ENCODE measurements around the gene BCL11B.

BCL11B gene

GRCh38 chr14:99136401-99136800 is 135.6 kb downstream of the BCL11B start:
- no peak overlapping the region for H3K27ac ChIP-seq (ENCODE audit: low read depth, low read length)
- H3K9ac ChIP-seq (ENCODE audit: low read length), result no peak overlapping the region
- no peaks in the 10 kb centered on the region for H3K36me3 ChIP-seq (ENCODE audit: control insufficient read depth, insufficient read depth, low read length)
- H3K4me1 ChIP-seq (ENCODE audit: control insufficient read depth, insufficient read depth, low read length), result no peaks in the 10 kb centered on the region
- H3K4me3 ChIP-seq (ENCODE audit: low read length), result no peak overlapping the region
- H3K27me3 ChIP-seq (ENCODE audit: control insufficient read depth, insufficient read depth, low read length), result no peaks in the 10 kb centered on the region

GRCh38 chr14:99136047-99136400 is 136.0 kb downstream of the BCL11B start:
- no peak overlapping the region for H3K4me3 ChIP-seq (ENCODE audit: low read length)
- no peaks in the 10 kb centered on the region for H3K36me3 ChIP-seq (ENCODE audit: control insufficient read depth, insufficient read depth, low read length)
- H3K9ac ChIP-seq (ENCODE audit: low read length), result no peak overlapping the region
- H3K27ac ChIP-seq (ENCODE audit: low read depth, low read length), result no peak overlapping the region
- no peaks in the 10 kb centered on the region for H3K4me1 ChIP-seq (ENCODE audit: control insufficient read depth, insufficient read depth, low read length)
- H3K27me3 ChIP-seq (ENCODE audit: control insufficient read depth, insufficient read depth, low read length), result no peaks in the 10 kb centered on the region

- Histone ChIP-seq H3K4me1 (ENCODE audit: control insufficient read depth, insufficient read depth, low read length) (no peaks in the 10 kb centered on the region), H3K4me3 (ENCODE audit: low read length) (no peak overlapping the region), H3K27ac (ENCODE audit: low read depth, low read length) (no peak overlapping the region), H3K9ac (ENCODE audit: low read length) (no peak overlapping the region), H3K36me3 (ENCODE audit: control insufficient read depth, insufficient read depth, low read length) (no peaks in the 10 kb centered on the region), H3K27me3 (ENCODE audit: control insufficient read depth, insufficient read depth, low read length) (no peaks in the 10 kb centered on the region)
Observed at GRCh38 chr14:99134516-99135046, 137.4 kb downstream of the BCL11B start.

- Histone ChIP-seq H3K4me3 (ENCODE audit: low read length) (no peak overlapping the region), H3K9ac (ENCODE audit: low read length) (no peak overlapping the region), H3K27ac (ENCODE audit: low read depth, low read length) (no peak overlapping the region), H3K36me3 (ENCODE audit: control insufficient read depth, insufficient read depth, low read length) (no peaks in the 10 kb centered on the region), H3K4me1 (ENCODE audit: control insufficient read depth, insufficient read depth, low read length) (no peaks in the 10 kb centered on the region), H3K27me3 (ENCODE audit: control insufficient read depth, insufficient read depth, low read length) (no peaks in the 10 kb centered on the region)
Observed at GRCh38 chr14:99133636-99134515, 138.1 kb downstream of the BCL11B start.

- Histone ChIP-seq H3K4me3 (ENCODE audit: low read length) (no peak overlapping the region), H3K27me3 (ENCODE audit: control insufficient read depth, insufficient read depth, low read length) (no peaks in the 10 kb centered on the region), H3K27ac (ENCODE audit: low read depth, low read length) (no peak overlapping the region), H3K9ac (ENCODE audit: low read length) (no peak overlapping the region), H3K4me1 (ENCODE audit: control insufficient read depth, insufficient read depth, low read length) (no peaks in the 10 kb centered on the region), H3K36me3 (ENCODE audit: control insufficient read depth, insufficient read depth, low read length) (no peaks in the 10 kb centered on the region)
Observed at GRCh38 chr14:99132821-99133635, 139.0 kb downstream of the BCL11B start.

GRCh38 chr14:99131632-99132271 is 140.2 kb downstream of the BCL11B start:
- Histone ChIP-seq H3K27me3 (ENCODE audit: control insufficient read depth, insufficient read depth, low read length) (no peaks in the 10 kb centered on the region), H3K4me1 (ENCODE audit: control insufficient read depth, insufficient read depth, low read length) (no peaks in the 10 kb centered on the region), H3K36me3 (ENCODE audit: control insufficient read depth, insufficient read depth, low read length) (no peaks in the 10 kb centered on the region), H3K27ac (ENCODE audit: low read depth, low read length) (no peak overlapping the region), H3K4me3 (ENCODE audit: low read length) (no peak overlapping the region), H3K9ac (ENCODE audit: low read length) (no peak overlapping the region)

- Histone ChIP-seq H3K27ac (ENCODE audit: low read depth, low read length) (no peak overlapping the region), H3K4me3 (ENCODE audit: low read length) (no peak overlapping the region), H3K4me1 (ENCODE audit: control insufficient read depth, insufficient read depth, low read length) (no peaks in the 10 kb centered on the region), H3K36me3 (ENCODE audit: control insufficient read depth, insufficient read depth, low read length) (no peaks in the 10 kb centered on the region), H3K27me3 (ENCODE audit: control insufficient read depth, insufficient read depth, low read length) (no peaks in the 10 kb centered on the region), H3K9ac (ENCODE audit: low read length) (no peak overlapping the region)
Observed at GRCh38 chr14:99129998-99130397, 142.0 kb downstream of the BCL11B start.

GRCh38 chr14:99129211-99129696 is 142.7 kb downstream of the BCL11B start:
- Histone ChIP-seq H3K4me1 (ENCODE audit: control insufficient read depth, insufficient read depth, low read length) (no peaks in the 10 kb centered on the region), H3K27ac (ENCODE audit: low read depth, low read length) (no peak overlapping the region), H3K4me3 (ENCODE audit: low read length) (no peak overlapping the region), H3K9ac (ENCODE audit: low read length) (no peak overlapping the region), H3K27me3 (ENCODE audit: control insufficient read depth, insufficient read depth, low read length) (no peaks in the 10 kb centered on the region), H3K36me3 (ENCODE audit: control insufficient read depth, insufficient read depth, low read length) (no peaks in the 10 kb centered on the region)

GRCh38 chr14:99128185-99128584 is 143.8 kb downstream of the BCL11B start:
- H3K36me3 ChIP-seq (ENCODE audit: control insufficient read depth, insufficient read depth, low read length), result no peaks in the 10 kb centered on the region
- H3K9ac ChIP-seq (ENCODE audit: low read length), result no peak overlapping the region
- no peaks in the 10 kb centered on the region for H3K27me3 ChIP-seq (ENCODE audit: control insufficient read depth, insufficient read depth, low read length)
- no peaks in the 10 kb centered on the region for H3K4me1 ChIP-seq (ENCODE audit: control insufficient read depth, insufficient read depth, low read length)
- no peak overlapping the region for H3K27ac ChIP-seq (ENCODE audit: low read depth, low read length)
- H3K4me3 ChIP-seq (ENCODE audit: low read length), result no peak overlapping the region

- no peaks in the 10 kb centered on the region for H3K36me3 ChIP-seq (ENCODE audit: control insufficient read depth, insufficient read depth, low read length)
- no peak overlapping the region for H3K4me3 ChIP-seq (ENCODE audit: low read length)
- no peaks in the 10 kb centered on the region for H3K4me1 ChIP-seq (ENCODE audit: control insufficient read depth, insufficient read depth, low read length)
- H3K27ac ChIP-seq (ENCODE audit: low read depth, low read length), result no peak overlapping the region
- H3K27me3 ChIP-seq (ENCODE audit: control insufficient read depth, insufficient read depth, low read length), result no peaks in the 10 kb centered on the region
- H3K9ac ChIP-seq (ENCODE audit: low read length), result no peak overlapping the region
Observed at GRCh38 chr14:99127651-99128167, 144.3 kb downstream of the BCL11B start.

GRCh38 chr14:99125616-99126431 is 146.2 kb downstream of the BCL11B start:
- Histone ChIP-seq H3K4me1 (ENCODE audit: control insufficient read depth, insufficient read depth, low read length) (no peaks in the 10 kb centered on the region), H3K4me3 (ENCODE audit: low read length) (no peak overlapping the region), H3K27me3 (ENCODE audit: control insufficient read depth, insufficient read depth, low read length) (no peaks in the 10 kb centered on the region), H3K27ac (ENCODE audit: low read depth, low read length) (no peak overlapping the region), H3K36me3 (ENCODE audit: control insufficient read depth, insufficient read depth, low read length) (no peaks in the 10 kb centered on the region), H3K9ac (ENCODE audit: low read length) (no peak overlapping the region)

All from rectal smooth muscle tissue (tissue), 1 donor.